Activated CD4-positive, CD25-positive, alpha-beta regulatory T cell treated with anti-CD3 and anti-CD28 coated beads, Interleukin-2, amount 50 U/mL, for 72 hours (primary cell): ENCODE data around the gene DPAGT1.
"Not testable (repeated sequence)": the region's sequence is repeated elsewhere in the genome, so short reads cannot be mapped to it uniquely, and the experiment has no call there.

Source experiments
- DNase-seq: peaks from one replicate; pipeline ENCODE4 v3.0.0; 2021

The DPAGT1 gene

DNA sequence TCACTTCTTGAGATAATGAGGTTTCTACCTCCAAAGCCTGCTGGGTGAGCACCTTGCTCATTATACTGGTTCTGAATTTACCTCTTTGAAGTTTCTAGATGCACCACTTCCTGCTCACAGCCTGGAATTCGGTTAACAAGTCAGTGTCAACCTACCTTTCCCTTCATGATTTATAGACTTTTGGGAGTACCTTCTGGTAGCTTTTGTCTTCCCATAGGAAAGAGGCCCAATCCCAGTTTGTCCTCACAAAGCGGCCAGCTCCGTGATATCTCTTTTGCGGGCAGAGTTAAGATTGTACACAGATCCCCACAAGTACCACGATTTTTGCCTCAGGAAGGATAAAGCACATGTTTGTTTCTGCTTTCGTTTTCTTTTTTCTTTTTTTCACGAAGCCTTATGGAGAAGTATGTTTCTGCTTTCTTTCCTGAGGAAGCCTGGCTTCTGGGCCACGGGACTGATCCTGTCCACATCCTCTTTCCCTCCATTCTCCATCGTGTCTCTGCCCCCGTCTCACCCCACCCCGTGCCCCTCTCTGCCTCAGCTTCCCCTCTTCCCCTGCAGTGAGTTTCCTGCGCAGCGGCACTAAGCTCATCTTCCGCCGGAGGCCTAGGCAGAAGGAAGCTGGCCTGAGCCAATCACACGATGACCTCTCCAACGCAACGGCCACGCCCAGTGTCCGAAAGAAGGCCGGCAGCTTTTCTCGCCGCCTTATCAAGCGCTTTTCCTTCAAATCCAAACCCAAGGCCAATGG, 14.0 kb upstream of the DPAGT1 start:
- no peak for DNase-seq

DNA sequence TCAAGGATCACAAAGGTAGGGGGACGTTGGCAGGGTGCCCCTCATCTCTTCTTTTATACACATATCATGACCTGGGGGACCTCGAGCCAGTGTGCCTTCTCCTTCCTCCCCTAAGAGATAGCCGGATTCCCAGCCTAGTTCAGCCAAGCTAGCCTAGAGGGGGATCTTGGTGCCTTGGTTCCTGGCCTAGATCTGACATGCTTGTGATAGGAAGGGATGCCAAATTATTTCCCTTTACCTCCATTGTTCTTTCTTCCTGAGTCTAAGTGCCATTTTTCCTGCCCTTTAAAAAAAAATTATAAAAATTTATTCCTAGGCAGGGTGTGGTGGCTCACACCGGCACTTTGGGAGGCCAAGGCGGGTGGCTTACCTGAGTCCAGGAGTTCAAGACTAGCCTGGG, 12.7 kb upstream of the DPAGT1 start:
- no peak for DNase-seq

DNA sequence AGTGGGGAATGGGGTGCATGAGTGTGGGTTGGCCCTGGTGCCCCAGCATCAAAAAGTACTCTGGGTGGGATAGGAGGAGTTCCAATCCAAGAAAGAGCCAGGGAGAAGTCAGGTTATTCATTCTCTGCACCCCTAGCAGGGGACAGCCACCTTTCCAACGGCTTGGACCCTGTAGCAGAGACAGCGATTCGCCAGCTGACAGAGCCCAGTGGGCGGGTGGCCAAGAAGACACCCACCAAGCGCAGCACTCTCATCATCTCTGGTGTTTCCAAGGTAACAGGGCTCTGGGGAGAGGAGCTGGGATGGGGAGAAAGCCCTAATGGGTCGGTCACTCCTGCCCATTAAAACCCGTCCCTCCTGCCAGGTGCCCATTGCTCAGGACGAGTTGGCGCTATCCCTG, 12.1 kb upstream of the DPAGT1 start:
- DNase-seq = no peak

DNA sequence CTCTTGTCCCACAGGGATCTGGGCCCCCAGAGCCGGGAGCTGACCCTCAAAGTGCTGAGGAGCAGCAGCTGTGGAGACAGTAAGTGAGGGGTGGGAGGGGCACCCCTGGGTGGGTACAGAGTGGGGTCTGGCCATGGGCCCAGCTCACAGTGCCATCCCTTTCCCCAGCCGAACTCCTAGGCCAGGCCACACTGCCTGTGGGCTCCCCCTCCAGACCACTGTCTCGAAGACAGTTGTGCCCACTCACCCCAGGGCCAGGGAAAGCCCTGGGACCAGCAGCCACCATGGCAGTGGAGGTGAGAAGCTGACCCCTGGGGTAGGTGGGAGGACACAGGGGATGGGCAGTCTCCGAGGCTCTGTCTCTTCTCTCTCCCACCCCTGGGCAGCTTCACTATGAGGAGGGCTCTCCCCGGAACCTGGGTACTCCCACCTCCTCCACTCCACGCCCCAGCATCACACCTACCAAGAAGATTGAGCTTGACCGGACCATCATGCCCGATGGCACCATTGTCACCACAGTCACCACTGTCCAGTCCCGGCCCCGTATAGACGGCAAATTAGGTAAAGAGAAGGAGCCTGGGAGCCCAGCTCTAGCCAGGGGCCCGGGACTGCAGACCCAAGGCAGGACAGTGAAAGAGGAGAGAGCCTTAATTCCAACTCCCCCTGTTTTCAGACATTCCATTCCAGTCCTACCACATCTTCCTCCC, 10.8 kb upstream of the DPAGT1 start:
- DNase-seq = no peak

DNA sequence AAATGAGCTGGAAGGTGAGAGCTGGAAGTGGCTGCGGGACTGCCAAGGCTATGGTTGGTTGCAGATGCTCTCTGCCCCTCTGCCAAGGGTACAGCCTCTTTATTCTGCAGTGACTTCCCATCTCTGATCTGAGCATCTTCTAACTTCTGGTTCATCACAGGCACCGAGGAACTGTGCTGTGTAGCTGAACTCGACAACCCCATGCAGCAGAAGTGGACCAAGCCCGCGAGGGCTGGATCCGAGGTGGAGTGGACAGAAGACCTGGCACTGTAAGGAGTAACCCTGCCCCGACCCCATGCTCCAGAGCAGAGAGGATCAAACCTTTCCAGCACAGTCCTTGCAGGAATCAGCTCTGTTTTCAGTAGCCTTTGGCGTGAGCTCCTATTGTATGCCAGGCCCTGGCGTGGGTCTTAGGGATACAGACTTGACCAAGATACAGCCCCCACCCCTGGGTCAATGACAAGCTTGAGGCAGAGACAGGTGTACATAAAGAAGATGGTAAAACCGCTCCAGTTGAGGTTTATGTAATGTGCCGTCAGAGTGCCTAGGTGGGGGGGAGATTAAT, 9.8 kb upstream of the DPAGT1 start:
- no peak for DNase-seq

DNA sequence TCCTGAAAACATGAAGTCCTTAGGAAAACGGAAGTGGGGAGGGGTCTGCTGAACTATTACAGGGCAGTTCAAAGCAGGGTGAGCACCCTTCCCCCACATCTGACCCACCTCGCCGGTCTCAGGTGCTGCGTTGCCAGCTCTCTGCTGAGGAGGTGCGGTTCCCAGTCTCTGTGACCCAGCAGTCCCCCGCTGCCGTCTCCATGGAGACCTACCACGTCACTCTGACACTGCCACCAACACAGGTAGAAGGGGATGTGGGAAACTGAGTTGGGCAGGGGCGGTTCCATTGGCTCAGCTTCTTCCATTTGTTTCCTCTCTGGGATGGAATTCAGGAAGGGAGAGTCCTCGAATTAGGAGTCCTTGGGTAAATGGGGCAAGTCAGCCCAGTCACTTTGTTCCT, 8.8 kb upstream of the DPAGT1 start:
- no peak for DNase-seq

DNA sequence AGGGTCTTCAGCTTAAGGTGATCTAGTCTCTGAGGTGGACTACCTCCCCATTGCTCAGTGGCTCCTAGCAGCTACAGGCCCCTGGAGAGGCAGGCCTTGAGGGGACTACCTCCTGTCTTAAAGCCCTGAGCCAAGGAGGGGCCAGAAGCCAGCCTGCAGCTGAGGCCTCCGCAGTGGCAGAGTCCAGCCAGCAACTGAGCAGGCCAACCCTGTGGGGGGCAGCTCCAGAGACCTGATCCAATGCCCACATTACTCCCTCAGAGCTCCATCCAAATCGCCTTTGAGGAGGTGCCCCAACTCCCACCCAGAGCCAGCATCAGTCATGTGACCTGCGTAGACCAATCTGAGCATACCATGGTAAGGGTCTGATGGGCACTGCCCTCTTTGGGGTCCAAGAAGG, 8.2 kb upstream of the DPAGT1 start:
- no peak for DNase-seq

DNA sequence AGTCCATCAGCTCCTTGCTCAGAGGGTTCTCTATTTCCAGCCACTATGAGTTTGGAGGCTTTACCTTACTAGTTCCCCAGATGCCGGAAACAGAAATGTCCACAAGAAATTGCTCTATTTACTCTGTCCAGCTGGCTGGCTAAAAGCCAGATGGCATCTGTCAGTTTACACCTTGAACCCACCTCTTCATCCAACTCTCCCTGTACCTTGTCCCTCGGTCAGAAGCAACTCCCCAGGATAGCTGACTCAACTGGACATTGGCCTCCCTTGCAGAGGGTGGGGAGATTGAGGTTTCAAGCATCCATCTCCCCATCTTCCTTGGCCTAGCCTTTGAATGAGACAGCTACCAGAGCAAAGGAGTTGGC, 7.2 kb upstream of the DPAGT1 start:
- DNase-seq = no peak

DNA sequence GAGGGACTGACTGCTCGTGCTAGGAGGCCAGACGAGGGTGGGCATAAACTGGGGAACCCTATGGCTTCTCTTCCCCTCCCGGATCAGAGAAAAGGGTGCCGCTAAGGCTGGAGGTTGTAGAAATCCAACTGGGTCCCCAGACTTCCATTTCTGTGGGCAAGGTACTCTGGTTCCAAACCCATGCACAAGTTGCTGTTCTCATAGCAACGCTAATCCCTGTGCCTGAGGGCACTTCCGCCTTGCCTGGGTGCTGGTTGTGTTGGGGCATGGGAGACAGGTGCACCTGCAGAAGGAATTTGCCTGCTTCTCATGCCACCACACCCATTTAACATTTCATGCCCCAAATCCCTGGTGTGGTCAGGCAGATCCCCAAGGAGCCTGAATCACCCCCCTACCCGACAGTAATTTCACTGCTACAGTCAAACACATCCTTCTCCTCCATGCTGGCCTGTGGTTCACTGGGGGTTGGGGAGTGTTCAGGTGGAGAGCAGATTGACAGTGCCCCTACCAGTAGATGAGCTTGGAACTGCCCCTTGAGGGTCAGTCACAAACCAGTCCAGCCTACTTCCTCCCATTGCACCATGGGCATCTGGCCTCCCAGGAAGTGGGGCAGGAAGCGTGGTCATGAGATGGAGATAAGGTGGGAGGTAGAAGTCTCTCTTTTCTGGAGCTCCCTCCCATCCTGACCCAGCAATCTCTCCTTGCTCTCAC, 6.6 kb upstream of the DPAGT1 start:
- DNase-seq = peak; percentile 46

DNA sequence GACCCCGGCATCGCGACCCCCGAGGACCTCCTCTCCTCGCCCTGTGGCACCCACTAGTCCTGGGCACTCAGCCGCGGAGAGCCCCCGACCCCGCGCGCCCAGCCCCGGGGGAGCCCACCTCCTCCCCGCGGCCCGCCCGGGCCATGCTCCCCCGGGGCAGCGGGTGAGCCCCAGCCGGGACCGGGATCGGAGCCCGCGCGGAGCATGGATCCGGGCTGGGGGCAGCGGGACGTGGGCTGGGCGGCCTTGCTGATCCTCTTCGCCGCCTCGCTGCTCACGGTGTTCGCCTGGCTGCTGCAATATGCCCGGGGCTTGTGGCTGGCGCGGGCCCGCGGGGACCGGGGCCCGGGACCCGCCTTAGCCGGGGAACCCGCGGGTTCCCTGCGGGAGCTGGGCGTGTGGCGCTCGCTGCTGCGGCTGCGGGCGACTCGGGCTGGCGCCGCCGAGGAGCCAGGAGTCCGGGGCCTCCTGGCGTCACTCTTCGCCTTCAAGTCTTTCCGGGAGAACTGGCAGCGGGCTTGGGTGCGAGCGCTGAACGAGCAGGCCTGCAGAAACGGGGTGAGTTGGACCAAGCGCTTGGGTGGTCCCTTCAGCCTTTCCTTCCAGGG, 6.0 kb upstream of the DPAGT1 start:
- DNase-seq = no peak

DNA sequence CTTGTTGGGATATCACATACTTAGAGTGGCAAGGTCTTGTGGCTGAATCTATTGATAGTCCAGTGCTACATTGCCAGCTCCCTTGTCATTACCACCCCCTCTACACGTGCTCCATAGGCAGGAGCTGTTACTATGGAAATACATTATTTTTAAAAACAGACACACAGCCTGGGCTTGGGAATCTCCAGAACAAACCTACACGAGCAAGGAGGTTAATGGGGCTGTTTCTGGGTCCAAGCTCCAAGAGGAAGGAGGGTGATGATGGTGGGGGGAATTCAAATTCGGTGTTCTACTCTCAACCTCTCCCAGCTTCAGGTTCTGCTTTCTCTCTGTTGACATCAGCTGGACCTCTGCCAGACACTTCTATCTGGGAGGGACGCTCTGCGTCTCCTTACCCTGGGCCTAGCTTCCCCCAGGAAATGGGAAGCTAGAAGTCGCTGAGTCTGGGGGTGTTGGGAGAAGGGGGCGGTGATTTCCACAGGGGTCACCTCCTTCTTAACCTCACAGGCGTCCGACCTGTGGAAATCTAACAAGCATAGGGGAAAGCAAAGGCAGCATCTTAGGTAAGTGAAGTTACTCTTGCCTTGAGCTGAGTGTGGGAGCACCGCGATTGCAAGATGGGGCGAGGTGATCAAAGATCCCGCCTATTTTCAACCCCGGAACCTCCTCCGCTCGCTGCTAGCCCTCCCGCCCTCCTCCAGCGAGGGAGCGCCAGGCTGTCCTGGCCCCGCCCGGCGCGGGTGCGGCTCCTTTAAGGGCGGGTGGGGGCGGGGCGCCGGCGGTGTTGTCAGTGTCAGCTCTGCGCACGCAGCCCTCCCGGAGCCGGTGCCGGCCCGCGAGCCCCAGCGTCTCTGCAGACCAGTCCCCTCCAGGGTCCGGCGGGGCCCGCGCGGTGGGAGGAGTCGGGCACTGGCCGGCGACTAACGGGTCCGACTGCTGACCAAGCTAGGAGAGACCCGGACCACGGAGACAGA, 5.2 kb upstream of the DPAGT1 start, which contains the start of gene C2CD2L:
TSS of gene C2CD2L (plus strand) at position 781 of the 974 bp plus-strand sequence. CDS start 398 bp downstream, outside the sequence.
- DNase-seq = peak; percentile 87

DNA sequence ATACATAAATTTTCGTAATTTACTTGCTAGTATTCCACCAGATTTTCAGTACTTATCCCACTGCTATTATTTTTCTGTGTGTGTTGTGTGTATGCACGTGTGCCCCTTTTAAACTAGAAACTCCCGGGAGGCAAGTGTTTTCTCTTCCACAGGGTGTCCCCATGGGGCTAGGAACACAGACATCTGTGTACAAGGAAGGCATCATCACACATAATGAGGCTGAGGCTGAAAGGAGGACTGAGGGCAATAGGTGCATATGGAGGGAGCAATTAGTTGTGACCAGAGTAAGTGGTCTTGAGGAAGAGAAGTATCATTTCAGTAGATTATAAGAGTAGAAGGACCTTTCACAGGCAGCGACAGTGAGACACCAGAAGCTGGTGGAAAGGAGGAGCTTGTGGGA, 2.1 kb upstream of the DPAGT1 start:
- no peak for DNase-seq

DNA sequence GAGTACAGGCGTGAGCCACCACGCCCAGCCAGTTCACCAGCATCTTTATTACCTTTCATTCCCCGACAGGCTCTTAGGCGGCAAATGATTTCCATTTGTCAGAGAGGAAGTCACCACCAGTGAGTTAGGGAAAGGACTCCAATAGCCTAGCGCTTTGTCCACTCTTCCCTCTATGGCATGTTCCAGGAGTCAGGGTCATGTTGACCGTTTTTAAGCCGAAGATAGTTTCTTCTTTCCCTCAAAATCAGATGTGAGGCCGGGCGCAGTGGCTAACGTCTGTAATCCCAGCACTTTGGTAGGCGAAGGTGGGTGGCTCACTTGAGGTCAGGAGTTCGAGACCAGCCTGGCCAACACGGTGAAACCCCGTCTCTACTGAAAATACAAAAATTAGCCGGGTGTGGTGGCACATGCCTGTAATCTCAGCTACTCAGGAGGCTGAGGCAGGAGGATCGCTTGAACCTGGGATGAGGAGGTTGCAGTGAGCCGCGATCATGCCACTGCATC, 1.6 kb upstream of the DPAGT1 start:
- not testable (repeated sequence) for DNase-seq

DNA sequence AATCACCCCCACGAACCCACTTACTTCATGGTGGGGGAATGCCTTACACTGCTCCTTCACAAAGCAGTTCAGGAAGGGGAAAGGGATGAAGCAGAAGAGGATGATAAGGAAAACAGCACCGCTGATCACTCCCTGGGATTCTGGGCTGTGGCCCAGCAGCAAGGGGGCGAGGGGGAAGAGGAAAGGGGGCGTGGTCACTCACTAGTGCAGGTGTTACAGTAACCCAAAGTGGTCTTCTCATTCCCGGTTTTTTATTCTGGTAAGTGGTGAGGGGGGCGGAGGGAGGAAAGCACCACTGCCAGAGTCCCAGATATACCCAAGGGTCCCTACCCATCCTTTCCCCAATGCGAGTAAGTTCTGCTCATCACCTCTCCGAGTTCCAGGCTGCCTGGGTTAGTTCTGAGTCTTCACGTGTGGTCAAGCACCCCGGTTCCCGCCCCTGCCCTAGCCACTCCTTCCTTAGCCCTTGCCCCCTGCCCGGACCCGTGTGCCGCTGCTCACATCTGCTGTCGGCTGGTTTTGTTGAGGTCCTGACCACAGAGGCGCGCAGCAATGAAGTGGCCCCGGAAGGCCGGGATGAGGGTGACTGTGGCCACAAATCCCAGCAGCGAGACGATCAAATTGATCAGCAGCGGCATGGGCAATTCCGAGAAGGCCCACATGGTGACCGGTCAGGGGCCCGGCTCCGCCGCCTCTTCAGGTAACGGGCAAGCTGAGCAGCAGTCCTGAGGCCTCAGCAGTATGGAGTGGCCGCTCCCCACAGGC, 477 bp downstream of the DPAGT1 start:
- DNase-seq = no peak

DNA sequence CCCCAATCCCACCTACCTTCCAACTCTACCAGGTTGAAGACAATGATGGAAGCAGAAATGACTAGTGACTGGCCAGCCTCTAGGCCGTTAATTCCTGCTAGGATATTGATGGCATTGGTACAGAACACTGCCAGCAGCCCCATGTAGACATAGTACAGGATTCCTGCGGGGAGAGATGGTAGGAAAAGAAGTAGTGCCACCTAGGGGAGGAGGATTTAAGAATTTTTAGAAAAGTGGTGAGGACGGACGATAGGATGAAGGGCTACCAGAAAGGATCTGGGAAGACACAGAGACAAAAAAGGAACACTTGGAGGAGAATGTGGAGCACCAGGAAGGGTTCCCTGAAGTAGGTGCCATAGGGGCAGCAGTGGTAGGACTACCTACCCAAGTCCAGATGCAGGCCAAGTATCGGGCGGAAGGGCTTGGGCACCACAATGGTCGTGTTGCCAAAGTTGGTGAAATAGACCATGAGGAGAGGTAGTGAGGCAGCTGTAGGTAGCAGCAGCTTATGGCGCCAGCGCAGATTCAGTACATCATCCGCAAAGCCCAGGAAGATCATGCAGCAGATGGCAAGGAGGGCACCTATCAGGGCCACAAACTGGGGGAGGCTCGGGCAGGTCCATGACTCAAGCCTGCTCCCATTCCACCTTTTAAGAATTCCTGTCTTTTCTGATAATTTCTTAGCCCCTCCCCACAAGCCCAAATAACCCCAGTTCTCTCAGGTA, 1.2 kb downstream of the DPAGT1 start:
- no peak for DNase-seq

DNA sequence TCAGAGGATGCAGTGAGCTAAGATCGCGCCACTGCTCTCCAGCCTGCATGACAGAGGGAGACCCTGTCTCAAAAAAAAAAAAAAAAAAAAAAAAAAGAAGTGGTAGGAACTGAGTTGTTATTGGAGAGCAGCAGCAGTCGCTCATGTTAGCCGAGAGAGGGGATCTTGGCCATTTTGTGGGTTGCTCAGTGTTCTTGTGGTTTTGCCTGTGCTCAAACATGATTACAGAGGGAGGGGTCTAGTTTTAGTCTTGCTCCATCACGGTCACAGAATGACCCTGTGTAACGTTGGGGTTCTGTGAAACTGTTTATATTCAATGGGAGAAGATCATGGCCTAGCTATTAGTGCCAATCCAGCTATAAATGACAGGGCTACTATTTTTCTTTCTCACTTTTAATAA, 1.9 kb downstream of the DPAGT1 start:
- no peak for DNase-seq

DNA sequence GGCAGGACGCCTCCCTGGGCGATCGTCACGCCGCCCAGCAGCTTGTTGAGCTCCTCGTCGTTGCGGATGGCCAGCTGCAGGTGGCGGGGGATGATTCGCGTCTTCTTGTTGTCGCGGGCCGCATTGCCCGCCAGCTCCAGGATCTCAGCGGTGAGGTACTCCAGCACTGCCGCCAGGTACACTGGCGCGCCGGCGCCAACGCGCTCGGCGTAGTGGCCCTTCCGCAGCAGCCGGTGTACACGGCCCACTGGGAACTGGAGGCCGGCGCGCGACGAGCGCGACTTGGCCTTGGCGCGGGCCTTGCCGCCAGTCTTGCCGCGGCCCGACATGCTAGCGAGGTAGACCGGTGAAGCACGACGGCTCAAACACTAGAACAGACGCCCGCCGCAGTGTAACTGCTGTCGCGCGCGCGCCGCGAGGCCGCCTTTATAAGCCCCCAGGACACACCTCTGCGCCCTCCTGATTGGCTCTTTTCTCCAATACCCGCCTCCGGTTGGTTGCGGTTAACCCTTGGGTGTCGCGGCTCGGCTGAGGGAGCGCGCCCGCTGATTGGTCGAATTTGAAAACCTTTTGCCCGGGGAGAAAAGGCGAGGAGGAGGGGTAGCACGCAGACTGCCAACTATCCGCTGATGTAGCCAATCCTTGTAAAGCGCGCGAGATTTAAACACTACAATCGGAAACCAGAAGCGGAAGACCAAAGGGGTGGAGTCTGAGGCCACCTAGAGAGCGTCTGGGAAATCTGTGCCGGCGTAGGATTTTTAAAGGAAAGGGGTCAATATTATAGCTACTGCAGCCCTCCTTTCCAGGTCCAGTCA, 6.4 kb downstream of the DPAGT1 start:
- peak; percentile 99 for DNase-seq

DNA sequence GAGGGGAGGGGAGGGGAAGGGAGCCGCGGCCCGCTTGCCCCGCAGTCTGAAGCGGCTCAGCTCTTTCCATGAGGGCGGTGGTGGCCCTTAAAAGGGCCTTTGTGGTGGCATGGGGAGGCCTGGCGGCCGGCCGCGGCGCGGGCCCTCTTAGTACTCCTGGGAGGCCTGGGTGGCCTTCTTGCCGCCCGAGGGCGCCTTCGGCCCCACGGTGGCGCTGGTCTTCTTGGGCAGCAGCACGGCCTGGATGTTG, 6.9 kb downstream of the DPAGT1 start:
- peak; percentile 72 for DNase-seq

DNA sequence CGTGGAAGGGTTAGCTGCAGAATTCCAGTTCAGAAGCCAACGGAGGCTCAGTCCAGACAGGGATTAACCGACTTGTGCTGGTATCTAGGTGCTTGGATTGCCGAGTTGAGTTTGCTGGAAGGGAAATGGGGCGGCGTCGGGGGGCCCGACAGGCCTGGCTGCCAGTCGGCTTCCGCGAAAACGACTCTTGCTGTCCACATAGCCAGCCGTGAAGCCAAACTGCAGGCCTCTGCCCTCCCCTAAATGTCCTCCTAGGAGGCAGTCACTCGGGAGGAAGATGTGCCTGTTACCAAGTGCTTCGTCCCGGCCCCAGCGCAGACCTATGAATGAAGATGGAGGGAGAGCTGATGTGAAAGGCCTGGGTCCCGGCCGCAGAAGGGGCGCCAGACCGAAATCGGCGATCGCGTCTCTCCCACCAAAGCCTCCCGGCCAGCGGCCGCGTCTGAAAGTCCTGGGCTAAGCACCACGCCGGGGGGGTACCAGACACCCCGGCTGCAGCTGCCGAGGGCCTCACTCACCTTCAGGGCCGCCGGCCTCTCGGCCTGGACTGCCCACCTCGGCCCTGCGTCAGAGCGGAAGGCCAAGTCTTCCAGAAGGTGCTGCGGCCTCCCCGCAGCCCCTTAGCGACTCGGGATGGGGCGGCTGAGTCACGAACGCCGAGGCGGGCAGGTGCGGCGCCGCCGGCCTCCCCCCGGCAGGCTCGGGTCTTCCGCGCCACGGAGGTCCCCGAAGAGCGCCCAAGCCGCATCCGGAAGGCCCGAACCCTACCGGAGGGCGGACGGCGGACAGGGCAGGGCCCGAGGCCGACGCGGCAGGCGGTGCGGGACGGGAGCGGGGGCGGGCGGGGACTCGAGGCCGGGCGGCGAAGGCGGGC, 7.5 kb downstream of the DPAGT1 start:
- DNase-seq = no peak
